ENCODE measurements around the gene EHBP1L1.

EHBP1L1 gene

GRCh38 chr11:65639623-65640482, 64.0 kb downstream of the EHBP1L1 start:
- ATAC-seq, result peak; percentile 6 to 13

GRCh38 chr11:65640483-65641296, 64.8 kb downstream of the EHBP1L1 start:
- ATAC-seq, result peak in 1 of 2 donors; percentile 21

GRCh38 chr11:65641297-65642013, 65.6 kb downstream of the EHBP1L1 start:
- ATAC-seq, result no peak
